ENCODE measurements around the gene INSIG1. TPM values are rescaled to one million over a fixed set of nuclear protein-coding genes. Genes with fewer than 3 reads are reported as not detected.

Gene INSIG1
- total RNA-seq, 1 experiment from 2014 or later: 54.7 TPM

- TF ChIP-seq REST (IDR thresholded peaks at IDR 0.05; ENCODE audit: low read depth) (no peak), CEBPB (IDR thresholded peaks at IDR 0.05; ENCODE audit: low read depth) (no peak), JUND (IDR thresholded peaks at IDR 0.05) (no peak)
Measured at GRCh38 chr7:155297517-155298287, at the start of gene INSIG1 (continued).

GRCh38 chr7:155248366-155248756 lies 49.3 kb upstream of the INSIG1 start:
- H4K20me1 ChIP-seq (ENCODE audit: insufficient read depth): no peaks in the 10 kb centered on the region
- POLR2A ChIA-PET: no interaction called here

More at GRCh38 chr7:155248366-155248756, 49.3 kb upstream of the INSIG1 start:
- H3K4me3 ChIP-seq (replicated peaks in 1 of 2; ENCODE audit: low read depth in 1 of 2, low read length in 2 of 2): no peak overlapping the region
- no peaks in the 10 kb centered on the region for H3K27me3 ChIP-seq (ENCODE audit: insufficient read depth, low read length)
- H3K4me2 ChIP-seq (ENCODE audit: low read length): no peak overlapping the region
- ATAC-seq (no peak), DNase-seq (ENCODE audit: low read depth, low spot score) (no peak)
- BruUV-seq (replicated peaks): no TSS peak
- H2AFZ ChIP-seq (ENCODE audit: low read depth, low read length, poor library complexity, severe bottlenecking): no peak overlapping the region
- ChIA-PET RAD21 (ENCODE audit: low non-redundant PET in 1 of 2, low total read pairs in 2 of 2, uncharacterized antibody in 2 of 2, unreplicated experiment in 2 of 2) (no interaction called here), CTCF (no interaction called here)
- no peaks in the 10 kb centered on the region for H3K9me3 ChIP-seq (ENCODE audit: control insufficient read depth in 1 of 2, insufficient read depth in 1 of 2, low read depth in 1 of 2, low read length in 2 of 2)
- H3K9ac ChIP-seq (ENCODE audit: low read length): no peak overlapping the region
- no peak overlapping the region for H3K27ac ChIP-seq (ENCODE audit: low read depth, low read length)
- intact Hi-C loops (cut with micrococcal nuclease): no loop called here
- no peaks in the 10 kb centered on the region for H3K36me3 ChIP-seq (ENCODE audit: control insufficient read depth in 1 of 2, insufficient read depth in 2 of 2, low read length in 2 of 2)
- no peaks in the 10 kb centered on the region for H3K79me2 ChIP-seq (ENCODE audit: insufficient read depth, low read length)
- TF ChIP-seq POLR2A (IDR thresholded peaks at IDR 0.05; ENCODE audit: borderline replicate concordance, extremely low read depth, insufficient read depth, insufficient read length) (no peak), SP1 (IDR thresholded peaks at IDR 0.05; ENCODE audit: low read depth) (no peak), SIN3A (IDR thresholded peaks at IDR 0.05; ENCODE audit: low read depth) (no peak), TCF7L2 (IDR thresholded peaks at IDR 0.05; ENCODE audit: borderline replicate concordance, extremely low read depth, insufficient read depth, insufficient read length) (no peak), FOSL1 (IDR thresholded peaks at IDR 0.05; ENCODE audit: low read depth) (no peak), ZNF274 (IDR thresholded peaks at IDR 0.05; ENCODE audit: low read depth, low read length) (no peak), REST (IDR thresholded peaks at IDR 0.05; ENCODE audit: low read depth) (no peak), ZBTB33 (IDR thresholded peaks at IDR 0.05; ENCODE audit: extremely low read depth, insufficient replicate concordance, low read length) (no peak), MAX (IDR thresholded peaks at IDR 0.05) (no peak), CEBPB (IDR thresholded peaks at IDR 0.05; ENCODE audit: low read depth) (no peak), EZH2phosphoT487 (IDR thresholded peaks at IDR 0.05; ENCODE audit: borderline replicate concordance) (no peak), JUND (IDR thresholded peaks at IDR 0.05) (no peak), ELF1 (IDR thresholded peaks at IDR 0.05; ENCODE audit: borderline replicate concordance, low read depth) (no peak), ATF3 (IDR thresholded peaks at IDR 0.05) (no peak)
- no peaks in the 10 kb centered on the region for H3K4me1 ChIP-seq (ENCODE audit: control insufficient read depth in 1 of 2, insufficient read depth in 2 of 2, low read length in 2 of 2)
- no peaks in the 10 kb centered on the region for H3K9me2 ChIP-seq (ENCODE audit: insufficient read depth)

Measured in HCT116 (cell line).